PC-3 (cell line): ENCODE data around the gene HIRA. TPM values are rescaled to one million over a fixed set of nuclear protein-coding genes. Genes with fewer than 3 reads are reported as not detected.
A peak's percentile ranks its signal among the peaks of the same experiment; 100 is the strongest.

ENCODE experiments used
- ATAC-seq: fragments of 200-7000 bp; cut with Tn5 transposase; 2 replicates; pipeline ENCODE4 v1.9.1; 2020; ENCODE audit warnings: mild to moderate bottlenecking, moderate library complexity
- BruUV-seq: library from RNA; stranded (reverse); fragments of 400-500 nt; replicated peaks from 2 replicates; lab custom pipeline; 2021; lab: Mats Ljungman, UMichigan
- CTCF ChIA-PET: fragments of 300-600 bp; sonication (Branson Sonifier 250); formaldehyde crosslinking; loops from one replicate; lab custom pipeline; 2022; ENCODE audit warnings: antibody characterized with exemption; lab: Charles Lee
- POLR2A ChIA-PET: fragments of 300-600 bp; sonication (Branson Sonifier 250); formaldehyde crosslinking; loops from one replicate; lab custom pipeline; 2022; ENCODE audit warnings: antibody characterized with exemption; ENCODE audit not compliant: unreplicated experiment; lab: Charles Lee
- DNase-seq: peaks from one replicate; pipeline ENCODE4 v3.0.0-alpha.2; 2015
- H2AFZ ChIP-seq: fragments of 300-600 bp; sonication (generic); 2 replicates; pipeline ENCODE4 v1.6.0; 2016; ENCODE audit warnings: antibody characterized with exemption, low read length
- H3F3A ChIP-seq: fragments of 300-600 bp; sonication (generic); one replicate; pipeline ENCODE4 v1.6.0; 2017; ENCODE audit warnings: antibody characterized with exemption, low read length, control low read depth, mild to moderate bottlenecking; ENCODE audit not compliant: unreplicated experiment
- H3K27ac ChIP-seq: fragments of 300-600 bp; sonication (generic); 2 replicates; pipeline ENCODE4 v1.5.1; 2016; ENCODE audit warnings: mild to moderate bottlenecking, low read length
- H3K27me3 ChIP-seq: fragments of 300-600 bp; sonication (generic); 2 replicates; pipeline ENCODE4 v1.6.1; 2016; ENCODE audit warnings: low read length, mixed read lengths
- H3K36me3 ChIP-seq: fragments of 300-600 bp; sonication (generic); 2 replicates; pipeline ENCODE4 v1.6.1; 2016; ENCODE audit warnings: low read depth, mixed run types, low read length, mixed read lengths
- H3K4me1 ChIP-seq: fragments of 300-600 bp; sonication (generic); 2 replicates; pipeline ENCODE4 v1.5.1; 2016; ENCODE audit warnings: low read length; ENCODE audit not compliant: insufficient read depth
- H3K4me2 ChIP-seq: fragments of 300-600 bp; sonication (generic); 2 replicates; pipeline ENCODE4 v1.6.0; 2016; ENCODE audit warnings: low read length
- H3K4me3 ChIP-seq: fragments of 300-600 bp; sonication (generic); 2 replicates; pipeline ENCODE4 v1.5.1; 2016; ENCODE audit warnings: mild to moderate bottlenecking, low read length, mixed read lengths
- H3K79me2 ChIP-seq: fragments of 300-600 bp; sonication (generic); 2 replicates; pipeline ENCODE4 v1.6.1; 2017; ENCODE audit warnings: low read length, mixed read lengths
- H3K9ac ChIP-seq: fragments of 300-600 bp; sonication (generic); 2 replicates; pipeline ENCODE4 v1.6.0; 2016; ENCODE audit warnings: mild to moderate bottlenecking, low read length
- H3K9me2 ChIP-seq: fragments of 300-600 bp; sonication (generic); replicated peaks from 2 replicates; pipeline ENCODE4 v1.6.1; 2016; ENCODE audit warnings: mixed run types, low read length, mixed read lengths
- H3K9me3 ChIP-seq: fragments of 300-600 bp; sonication (generic); 2 replicates; pipeline ENCODE4 v1.6.1; 2016; ENCODE audit warnings: low read length, mixed read lengths
- H4K20me1 ChIP-seq: fragments of 300-600 bp; sonication (generic); 2 replicates; pipeline ENCODE4 v1.6.1; 2016; ENCODE audit warnings: low read length, mixed read lengths
- EZH2 ChIP-seq: fragments of 300-600 bp; sonication (generic); IDR thresholded peaks from one replicate; pipeline ENCODE4 v1.6.1; 2017; ENCODE audit warnings: antibody characterized with exemption, mild to moderate bottlenecking, low read length; ENCODE audit not compliant: unreplicated experiment
- EZH2phosphoT487 ChIP-seq: fragments of 300-600 bp; sonication (generic); IDR thresholded peaks from 2 replicates; pipeline ENCODE4 v1.6.1; 2018; ENCODE audit warnings: mild to moderate bottlenecking, antibody characterized with exemption, low read length, borderline replicate concordance
- intact Hi-C: fragments of 100-400 bp; cut with micrococcal nuclease; formaldehyde crosslinking; loops from 2 replicates; pipeline ENCODE4 v1.9.0; 2023
- total RNA-seq: library from RNA; depleted of rRNA; stranded (reverse); fragments of >200 nt; gene quantifications from 2 replicates; pipeline ENCODE4 v1.2.3, GENCODE V29; 2014
- TF ChIP-seq, protein P1 (sequence below): fragments of 300-600 bp; sonication (generic); conservative IDR thresholded peaks from 2 replicates; pipeline ENCODE4 v1.5.1; 2017; ENCODE audit warnings: antibody characterized with exemption, low read depth, mild to moderate bottlenecking, low read length

The HIRA gene
- total RNA-seq, 1 experiment from 2014 or later = 12.4 TPM

DNA sequence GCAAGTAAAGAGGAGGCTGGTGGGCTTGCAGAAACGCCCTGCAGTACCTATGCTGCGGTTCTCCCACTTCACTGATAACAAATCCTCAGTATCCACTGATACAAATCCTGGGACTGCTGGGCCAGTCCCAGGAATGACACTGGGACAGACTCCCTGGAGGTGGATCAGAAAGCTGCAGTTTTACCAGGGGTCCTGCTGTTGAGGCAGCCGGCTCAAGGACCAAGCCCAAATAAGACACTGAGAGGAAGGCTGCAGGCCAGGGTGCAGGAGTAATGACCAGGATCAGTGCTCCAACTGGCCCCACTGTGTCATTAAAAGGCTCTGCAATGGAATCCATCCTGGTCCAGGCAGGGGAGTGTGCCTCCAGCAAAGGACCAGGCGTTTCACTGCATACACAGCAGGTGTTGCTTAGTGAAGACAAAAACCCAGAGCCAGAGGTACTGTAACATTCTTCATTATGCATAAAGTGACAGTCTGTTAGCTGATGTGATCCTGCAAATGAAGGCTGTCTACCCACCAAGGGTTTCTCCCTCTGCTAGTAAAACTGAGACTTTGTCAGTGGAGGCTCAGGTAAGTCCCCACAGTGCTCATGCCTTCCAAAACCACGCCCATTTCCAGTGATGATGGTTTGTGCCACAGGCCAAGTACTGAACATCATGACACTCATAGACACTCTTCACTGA is 17.3 kb upstream of the HIRA start:
- Histone ChIP-seq H3K36me3 (peaks cover 15% of the 10 kb centered on the region; the same call in 1 of the 2 replicates), H4K20me1 (no peaks in the 10 kb centered on the region), H3K9me3 (no peaks in the 10 kb centered on the region), H3K9ac (no peak overlapping the region), H3K4me2 (peak overlapping the region; percentile 80; the same call in 1 of the 2 replicates), H2AFZ (no peak overlapping the region), H3K27ac (no peak overlapping the region), H3K4me3 (no peak overlapping the region), H3K4me1 (peaks cover 12% of the 10 kb centered on the region), H3K79me2 (peaks cover 33% of the 10 kb centered on the region), H3F3A (no peaks in the 10 kb centered on the region), H3K9me2 (no peaks in the 10 kb centered on the region), H3K27me3 (no peaks in the 10 kb centered on the region)
- ATAC-seq (no peak), DNase-seq (no peak)
- TF ChIP-seq EZH2phosphoT487 (no peak), EZH2 (no peak)
- TF ChIP-seq, protein P1, sequence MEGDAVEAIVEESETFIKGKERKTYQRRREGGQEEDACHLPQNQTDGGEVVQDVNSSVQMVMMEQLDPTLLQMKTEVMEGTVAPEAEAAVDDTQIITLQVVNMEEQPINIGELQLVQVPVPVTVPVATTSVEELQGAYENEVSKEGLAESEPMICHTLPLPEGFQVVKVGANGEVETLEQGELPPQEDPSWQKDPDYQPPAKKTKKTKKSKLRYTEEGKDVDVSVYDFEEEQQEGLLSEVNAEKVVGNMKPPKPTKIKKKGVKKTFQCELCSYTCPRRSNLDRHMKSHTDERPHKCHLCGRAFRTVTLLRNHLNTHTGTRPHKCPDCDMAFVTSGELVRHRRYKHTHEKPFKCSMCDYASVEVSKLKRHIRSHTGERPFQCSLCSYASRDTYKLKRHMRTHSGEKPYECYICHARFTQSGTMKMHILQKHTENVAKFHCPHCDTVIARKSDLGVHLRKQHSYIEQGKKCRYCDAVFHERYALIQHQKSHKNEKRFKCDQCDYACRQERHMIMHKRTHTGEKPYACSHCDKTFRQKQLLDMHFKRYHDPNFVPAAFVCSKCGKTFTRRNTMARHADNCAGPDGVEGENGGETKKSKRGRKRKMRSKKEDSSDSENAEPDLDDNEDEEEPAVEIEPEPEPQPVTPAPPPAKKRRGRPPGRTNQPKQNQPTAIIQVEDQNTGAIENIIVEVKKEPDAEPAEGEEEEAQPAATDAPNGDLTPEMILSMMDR = no peak
- ChIA-PET CTCF (no interaction called here), POLR2A (no interaction called here)
- no TSS peak for BruUV-seq
- intact Hi-C loops = no loop called here

DNA sequence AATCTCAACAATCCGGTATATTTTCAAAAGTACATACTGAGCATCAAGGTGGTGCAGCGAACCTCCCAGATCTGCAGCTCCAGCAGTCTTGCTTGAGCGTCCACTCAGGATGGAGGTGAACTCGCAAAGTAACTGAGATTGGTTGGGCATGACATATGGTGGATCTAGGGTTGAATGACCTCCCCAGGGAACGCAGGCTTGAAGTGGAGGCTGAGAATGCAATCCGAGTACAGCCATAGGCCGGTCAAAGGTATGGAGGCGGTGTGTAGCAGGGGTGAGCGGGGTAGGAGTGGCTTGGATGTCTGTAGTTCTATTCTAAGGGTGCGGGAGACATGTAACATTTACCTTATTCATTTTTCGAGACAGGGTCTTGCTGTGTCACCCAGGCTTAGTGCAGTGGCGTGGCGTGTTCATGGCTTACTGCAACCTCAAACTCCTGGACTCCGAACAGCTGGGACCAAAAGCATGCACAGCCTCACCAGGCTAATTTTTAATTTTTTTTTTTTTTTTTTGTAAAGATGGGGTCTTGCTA is 16.6 kb upstream of the HIRA start:
- DNase-seq = peak; percentile 20
- CTCF ChIA-PET = interaction anchor here (0.6 kb wide), 1 partner anchor 282 kb away, joined by 5 read pairs; no protein-coding TSS in a partner anchor

More for the DNA sequence above, 16.6 kb upstream of the HIRA start:
- H3K4me2 ChIP-seq = peak overlapping the region; percentile 80
- peak overlapping the region; percentile 97 for H3K4me3 ChIP-seq
- H3K9me2 ChIP-seq = no peaks in the 10 kb centered on the region
- POLR2A ChIA-PET = no interaction called here
- H3K79me2 ChIP-seq = peaks cover 41% of the 10 kb centered on the region
- H3K9ac ChIP-seq = peak overlapping the region; percentile 87
- no peaks in the 10 kb centered on the region for H3F3A ChIP-seq
- H3K36me3 ChIP-seq = peaks cover 8% of the 10 kb centered on the region; the same call in 1 of the 2 replicates
- H4K20me1 ChIP-seq = no peaks in the 10 kb centered on the region
- BruUV-seq = no TSS peak
- H2AFZ ChIP-seq = peak overlapping the region; percentile 64
- intact Hi-C loops = no loop called here
- peak overlapping the region; percentile 64 for H3K27ac ChIP-seq
- H3K27me3 ChIP-seq = no peaks in the 10 kb centered on the region
- H3K9me3 ChIP-seq = no peaks in the 10 kb centered on the region
- TF ChIP-seq, protein P1 = no peak
- TF ChIP-seq EZH2phosphoT487 = no peak
- no peak for TF ChIP-seq EZH2
- H3K4me1 ChIP-seq = peaks cover 12% of the 10 kb centered on the region
- peak; percentile 38 for ATAC-seq
